ENCODE data around the gene PAIP1.

- TF ChIP-seq CTCF (IDR thresholded peaks at IDR 0.05) (no peak), POLR2A (IDR thresholded peaks at IDR 0.05) (no peak)
Observed at GRCh38 chr5:43543434-43543833, 13.4 kb downstream of the PAIP1 start.
